Activated CD4-positive, alpha-beta T cell treated with anti-CD3 and anti-CD28 coated beads, Interleukin-2, amount 50 U/mL, for 4 hours (primary cell): ENCODE measurements around the gene SPTBN5.

Source experiments
- DNase-seq, 2 experiments: peaks; one replicate each; pipeline ENCODE4 v3.0.0-alpha.2; 2020

SPTBN5 gene

DNA sequence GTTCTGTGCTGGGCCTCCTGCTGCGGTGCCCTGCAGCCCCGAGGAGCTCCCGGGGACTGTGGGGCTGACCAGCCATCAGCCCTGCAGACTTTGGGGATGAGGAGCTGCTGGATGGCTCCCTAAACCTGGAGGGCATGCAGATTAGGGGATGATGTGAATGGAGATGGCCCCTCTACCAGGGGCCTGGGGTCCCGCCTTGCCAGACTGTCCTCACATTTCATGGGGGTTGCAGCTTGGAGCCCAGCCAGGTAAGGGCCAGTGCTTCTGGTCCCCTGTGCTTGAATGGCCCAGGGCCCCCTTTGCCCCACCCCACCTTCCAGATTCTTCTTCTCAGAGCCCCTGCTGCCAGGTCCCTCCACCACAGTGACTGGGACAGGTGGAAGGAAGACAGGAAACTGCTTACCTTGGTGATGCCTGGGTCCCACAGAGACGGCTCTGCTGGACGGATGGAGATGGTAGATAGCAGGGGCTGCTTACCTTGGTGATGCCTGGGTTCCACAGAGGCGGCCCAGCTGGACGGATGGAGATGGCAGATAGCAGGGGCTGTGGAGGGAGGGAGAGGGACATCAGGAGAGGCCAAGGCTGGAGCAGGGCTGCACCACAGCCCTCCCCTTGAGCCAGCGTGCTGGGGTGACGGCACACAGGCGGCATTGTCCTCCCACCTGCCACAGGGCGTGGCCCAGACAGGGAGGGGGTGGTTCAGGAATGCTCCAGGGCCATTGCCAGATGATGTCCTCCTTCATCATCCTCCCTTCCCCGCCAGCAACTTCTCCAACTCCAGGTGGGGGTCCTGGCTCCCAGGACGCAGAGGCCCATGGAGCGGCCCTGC lies at the start of gene SPTBN5:
Gene SPTBN5, minus strand, starts transcription at position 632 of the 829 bp plus-strand sequence. Its CDS starts 556 bp downstream, at position 76.
- DNase-seq: no peak

DNA sequence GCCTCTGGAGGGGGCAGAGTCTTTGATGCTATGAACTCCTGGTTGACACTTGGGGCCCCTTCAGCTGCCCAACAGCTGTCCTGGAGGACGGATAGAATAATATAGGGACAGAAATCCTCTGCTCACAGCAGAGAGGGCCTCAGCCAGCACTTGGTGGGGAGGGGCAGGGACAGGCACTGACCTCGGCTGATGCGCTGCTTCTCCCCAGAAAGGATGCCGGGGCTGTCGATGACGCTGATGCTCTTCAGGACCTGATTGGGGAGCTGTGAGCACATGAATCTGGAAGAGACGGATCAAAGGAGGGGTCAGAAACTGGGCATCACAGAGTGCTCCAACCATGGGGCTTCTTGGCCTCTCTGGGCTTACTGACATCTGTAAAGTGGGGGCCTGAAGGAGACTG lies 49.0 kb upstream of the SPTBN5 start:
- DNase-seq: no peak

DNA sequence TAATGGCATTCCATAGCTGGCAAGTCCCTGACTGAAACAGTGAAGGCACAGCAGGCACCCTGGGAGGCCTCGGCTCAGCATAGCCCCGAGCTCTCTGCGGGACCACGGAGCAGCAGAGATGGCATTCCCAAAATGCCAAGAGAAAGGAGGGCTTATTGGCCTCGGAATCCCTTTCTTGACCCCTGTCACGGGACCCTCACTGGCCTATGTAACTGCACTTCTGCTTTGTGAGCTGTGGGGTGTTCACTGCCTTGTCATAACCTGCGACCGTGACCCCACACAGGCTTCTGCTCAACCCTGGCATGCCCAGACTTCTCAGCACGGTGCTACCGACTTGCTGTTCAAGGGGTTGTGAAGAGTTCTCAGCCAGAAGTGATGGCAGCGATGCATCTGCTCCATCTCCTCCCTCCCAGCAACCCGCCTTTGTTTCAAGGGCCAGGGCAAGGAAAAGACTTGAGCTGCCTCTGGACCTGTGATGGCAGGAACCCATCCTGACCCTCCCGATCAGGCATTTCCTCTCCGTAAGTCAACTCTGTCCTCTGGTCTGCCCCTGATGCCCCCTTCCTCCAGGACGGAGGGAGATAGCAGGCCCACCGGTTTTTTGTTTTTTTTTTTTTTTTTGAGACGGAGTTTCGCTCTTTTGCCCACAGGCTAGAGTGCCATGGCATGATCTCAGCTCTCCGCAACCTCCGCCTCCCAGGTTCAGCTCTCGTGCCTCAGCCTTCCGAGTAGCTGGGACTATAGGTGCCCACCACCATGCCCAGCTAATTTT lies 48.0 kb upstream of the SPTBN5 start:
- no peak for DNase-seq

DNA sequence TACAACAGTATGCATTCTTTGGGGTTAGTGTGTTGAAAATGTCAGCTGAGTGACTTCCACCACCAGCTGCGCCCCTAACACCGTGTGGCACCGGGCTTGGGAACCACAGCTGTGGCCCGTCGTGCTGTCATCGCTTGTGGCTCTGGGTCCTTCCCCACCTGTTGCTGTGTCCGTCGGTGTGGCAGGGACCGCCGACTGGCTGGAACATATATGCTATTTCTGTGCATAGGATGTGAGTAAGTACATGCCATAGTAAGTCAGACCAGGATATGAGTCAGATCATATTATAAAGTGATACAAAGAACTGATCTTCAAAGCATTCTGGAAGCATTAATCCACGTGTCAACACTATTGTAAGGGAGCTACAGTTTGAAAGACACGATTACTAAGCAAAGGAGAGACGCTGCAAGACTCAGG lies 46.6 kb upstream of the SPTBN5 start:
- peak; percentile 31 to 37 for DNase-seq

DNA sequence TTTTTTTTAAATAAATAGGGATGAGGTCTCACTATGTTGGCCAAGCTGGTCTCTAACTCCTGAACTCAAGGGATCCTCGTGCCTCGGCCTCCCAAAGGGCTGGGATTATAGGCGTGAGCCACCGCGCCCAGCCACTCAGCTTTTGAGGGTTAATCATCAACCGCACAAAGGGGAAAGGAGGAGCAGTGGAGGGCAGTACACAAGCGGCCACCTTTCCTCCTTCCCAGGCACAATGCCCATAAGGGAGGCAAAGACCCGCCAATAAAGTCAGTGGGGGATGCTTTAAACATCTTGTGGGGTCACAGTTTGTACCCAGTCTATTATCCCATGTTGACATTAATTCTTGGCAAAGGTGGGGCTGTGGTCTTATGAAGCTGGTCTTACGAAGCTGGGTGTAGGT lies 46.1 kb upstream of the SPTBN5 start:
- DNase-seq: no peak

DNA sequence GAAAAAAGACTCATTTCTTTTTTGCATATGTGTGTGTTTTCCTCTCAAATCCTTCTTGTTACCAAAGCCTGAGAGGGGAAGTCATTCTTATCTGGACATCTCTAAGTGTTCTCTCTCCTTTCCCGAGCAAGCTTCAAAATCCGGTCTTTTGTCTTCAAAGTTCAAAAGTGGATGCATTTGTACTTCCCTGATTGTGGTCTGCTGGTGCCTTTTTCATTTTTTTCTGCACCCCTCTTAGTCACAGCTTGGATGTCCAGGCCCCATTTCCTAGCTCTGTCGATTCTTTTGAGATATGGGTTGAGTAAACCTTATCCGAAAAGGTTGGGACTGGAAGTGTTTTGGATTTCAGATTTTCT lies 43.7 kb upstream of the SPTBN5 start:
- no peak for DNase-seq

DNA sequence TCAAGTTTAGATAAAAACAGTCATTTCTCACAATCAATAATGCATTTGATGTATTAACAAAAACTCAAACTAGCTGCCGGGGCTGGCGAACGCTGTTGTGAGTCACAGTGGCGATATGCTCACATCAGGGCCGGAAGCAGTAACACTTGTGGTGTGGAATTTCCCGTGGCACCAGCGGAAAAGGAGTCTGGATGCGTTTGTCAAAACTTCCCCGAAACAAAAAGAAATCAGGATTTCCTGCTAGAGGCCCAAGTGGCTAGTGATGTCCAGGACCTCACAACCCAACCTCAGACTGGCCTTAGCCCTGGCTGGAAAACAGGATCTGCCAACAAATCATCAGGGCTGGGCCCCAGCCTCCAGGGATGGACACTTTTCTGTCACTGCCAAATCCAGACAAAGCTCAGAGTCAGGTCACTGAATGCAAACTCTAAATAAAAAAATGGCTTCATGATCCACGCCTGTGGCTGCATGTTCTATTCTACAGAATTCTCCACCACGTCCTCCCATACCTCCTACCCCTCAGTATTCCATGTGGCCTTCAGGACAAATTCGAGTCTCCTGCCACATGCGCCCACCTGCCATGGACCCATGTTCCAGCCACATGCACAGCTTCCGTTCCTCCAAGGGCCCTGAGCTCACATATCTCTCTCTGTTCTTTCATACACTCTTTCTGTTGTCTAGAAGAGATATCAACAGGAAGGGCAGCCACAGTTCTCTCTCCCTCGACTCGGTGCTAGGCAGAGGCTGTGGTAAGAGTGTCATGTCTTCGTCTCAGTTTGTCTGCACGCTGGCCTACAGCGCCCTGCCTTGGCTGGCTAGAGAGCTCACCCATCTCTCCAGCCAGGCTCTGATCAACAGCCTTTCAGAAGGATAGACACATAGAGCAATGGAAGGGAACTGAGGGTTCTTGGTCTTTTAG lies 43.1 kb upstream of the SPTBN5 start:
- peak; percentile 79 for DNase-seq

DNA sequence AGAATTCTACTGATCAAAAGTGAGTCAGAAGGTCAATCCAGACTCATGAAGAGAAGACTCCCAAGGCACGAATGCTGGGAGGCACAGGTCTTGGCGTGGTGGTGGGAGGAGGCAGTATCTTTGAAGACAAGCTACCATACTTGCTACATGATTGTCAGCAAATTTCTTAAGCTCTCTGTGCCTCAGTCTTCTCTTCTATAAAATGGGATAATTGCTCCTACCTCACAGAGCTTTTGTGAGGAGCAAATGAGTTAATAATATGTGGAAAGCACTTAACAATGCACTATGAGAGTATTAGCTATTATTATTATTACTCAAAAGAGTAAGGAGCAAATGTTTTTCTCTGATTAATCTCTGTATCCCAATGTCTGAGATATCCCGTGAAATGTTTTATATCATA lies 42.3 kb upstream of the SPTBN5 start:
- DNase-seq: no peak

DNA sequence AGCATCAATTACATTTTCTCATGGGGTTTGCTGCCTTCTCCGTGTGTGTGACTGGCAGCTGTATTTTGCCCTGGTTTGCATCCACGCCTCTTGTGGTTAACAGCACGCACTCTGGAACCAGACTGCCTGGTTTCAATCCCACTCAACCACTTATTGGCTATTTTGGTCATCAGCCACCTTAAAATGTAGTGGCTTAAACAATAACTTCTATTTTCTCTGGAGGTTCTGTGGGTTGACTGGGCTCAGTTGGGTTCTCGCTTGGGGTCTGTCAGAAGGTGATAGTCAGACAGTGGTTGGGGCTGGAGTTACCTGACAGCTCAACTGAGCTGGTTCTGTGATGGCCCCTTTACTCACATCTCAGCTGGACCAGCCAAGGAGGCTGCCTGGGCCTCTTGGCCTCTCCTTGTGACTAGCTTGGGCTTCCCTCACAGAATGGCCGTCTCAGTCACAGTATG lies 41.7 kb upstream of the SPTBN5 start:
- no peak for DNase-seq

DNA sequence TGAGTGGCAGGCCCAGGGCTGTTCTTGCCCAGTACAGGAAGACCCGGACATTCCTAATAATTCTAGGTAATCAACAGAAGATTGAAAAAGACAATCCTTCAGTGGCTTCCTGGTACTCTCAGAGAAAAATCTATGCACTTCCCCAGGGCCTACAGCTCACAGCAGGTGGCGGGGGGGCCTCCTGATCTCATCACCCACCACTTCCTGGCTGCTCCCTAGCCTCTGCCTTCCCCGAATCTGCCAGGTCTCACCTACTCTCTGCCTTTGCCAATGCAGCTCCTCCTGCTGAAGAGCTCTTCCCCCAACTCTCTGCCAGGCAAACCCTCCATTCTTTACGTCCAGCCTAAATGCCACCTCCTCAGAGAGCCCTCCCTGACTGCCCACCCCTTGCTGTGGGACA lies 41.0 kb upstream of the SPTBN5 start:
- peak; percentile 74 for DNase-seq

DNA sequence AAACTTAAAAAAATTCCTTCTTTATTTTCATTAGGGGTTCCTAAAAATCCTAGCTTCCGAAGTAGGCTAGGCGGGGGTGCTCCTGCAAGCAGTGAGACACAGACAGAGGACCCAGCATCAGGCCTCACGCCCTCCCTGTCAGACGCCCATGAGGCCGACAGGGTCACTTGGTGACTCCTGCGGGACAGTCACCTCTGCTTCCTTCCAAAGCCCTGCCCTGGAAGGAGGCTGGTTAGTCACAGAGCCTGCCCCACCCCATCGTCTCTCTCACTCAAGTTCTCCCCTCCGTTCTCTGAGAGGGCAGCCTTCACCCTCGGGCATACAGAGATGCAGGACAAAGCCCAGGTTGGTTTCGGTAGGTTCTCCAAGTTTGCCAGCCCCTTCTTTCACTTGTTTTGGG lies 39.9 kb upstream of the SPTBN5 start:
- DNase-seq: no peak

DNA sequence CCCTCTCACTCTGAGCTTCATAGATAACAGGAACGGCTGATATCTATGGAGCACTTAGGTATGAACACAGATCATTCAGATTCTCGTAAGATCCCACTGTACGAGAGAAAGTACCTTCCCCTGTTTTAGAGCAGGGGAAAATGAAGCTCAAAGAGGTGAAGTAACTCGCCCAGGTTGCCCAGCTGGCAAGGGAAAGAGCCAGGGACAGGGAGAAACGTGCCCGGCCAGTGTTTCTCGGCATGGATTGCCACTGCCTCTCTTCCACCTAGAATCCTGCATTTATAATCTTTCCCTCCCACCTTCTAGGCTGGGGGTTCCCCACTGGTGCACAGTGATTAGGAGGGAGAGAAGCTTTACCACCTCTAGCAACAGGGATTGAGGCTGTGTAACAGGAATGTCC lies 39.5 kb upstream of the SPTBN5 start:
- DNase-seq: no peak

DNA sequence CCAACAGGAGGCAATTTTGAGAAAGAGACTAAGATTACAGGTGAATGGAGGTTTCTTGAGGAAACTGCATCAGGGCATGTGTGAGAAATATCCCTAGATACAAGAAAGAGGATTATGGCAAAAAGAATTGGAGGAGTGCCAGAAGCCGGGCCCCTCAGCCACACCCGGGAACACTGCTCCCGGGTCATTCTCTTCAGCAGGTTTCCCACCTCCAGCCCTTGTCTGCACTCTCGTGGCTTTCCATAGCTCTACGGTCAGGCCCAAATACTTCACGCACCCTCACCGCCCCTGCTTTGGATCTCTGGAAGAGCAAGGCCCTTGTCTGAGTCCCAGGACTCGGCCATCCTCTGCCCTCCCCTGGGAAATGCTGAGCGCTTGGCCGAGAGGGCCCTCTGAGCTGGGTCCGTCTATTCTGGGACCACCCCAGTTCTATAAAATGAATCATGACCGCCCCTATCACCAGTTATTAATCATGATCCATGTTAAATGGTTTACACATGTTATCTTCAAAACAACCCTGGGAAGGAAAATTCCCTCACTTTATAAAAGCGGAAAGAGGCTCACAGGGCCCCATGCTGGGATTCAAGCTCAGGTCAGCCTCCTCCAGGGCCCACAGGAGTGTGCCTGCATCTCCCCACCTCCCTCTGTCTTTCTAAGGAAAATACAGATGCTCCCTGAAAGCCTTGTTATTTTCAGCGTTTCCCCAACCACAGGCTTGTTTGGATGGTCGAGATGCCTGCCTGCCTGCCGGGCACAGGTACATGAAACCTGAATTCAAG lies 38.8 kb upstream of the SPTBN5 start:
- DNase-seq: no peak

DNA sequence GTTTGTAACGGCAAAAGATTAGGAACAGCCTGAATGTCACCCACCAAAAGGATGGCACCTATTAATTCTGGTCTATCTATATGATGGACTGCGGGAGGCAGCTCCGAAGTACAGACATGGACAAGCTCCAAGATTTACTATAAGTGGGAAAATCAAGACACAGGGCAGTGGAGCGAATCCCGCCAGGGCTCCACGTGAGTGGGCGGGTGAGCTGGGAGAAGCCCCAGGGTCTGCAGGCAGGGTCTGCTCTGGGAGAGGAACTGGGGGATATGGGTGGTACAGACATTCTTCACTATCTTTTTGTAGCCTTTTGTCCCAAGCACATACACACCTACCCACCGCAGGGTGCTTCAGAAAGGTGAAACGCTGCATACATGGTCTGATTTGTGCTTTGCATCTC lies 38.2 kb upstream of the SPTBN5 start:
- no peak for DNase-seq

DNA sequence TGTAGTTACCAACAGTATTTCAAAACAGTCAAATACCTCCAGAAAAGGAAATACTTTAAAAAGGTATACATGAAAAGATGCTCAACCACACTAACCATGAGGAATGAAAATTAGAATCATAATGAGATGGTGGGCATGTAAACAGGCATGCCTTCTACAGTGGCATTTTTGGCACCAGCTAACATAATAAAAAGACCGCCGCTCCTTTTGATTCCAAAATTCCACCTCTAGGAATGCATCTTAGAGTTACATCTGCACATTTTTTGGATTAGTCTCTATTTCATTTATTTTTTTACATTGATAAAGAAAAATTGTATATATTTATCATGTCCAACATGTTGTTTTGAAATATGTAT lies 37.0 kb upstream of the SPTBN5 start:
- no peak for DNase-seq

DNA sequence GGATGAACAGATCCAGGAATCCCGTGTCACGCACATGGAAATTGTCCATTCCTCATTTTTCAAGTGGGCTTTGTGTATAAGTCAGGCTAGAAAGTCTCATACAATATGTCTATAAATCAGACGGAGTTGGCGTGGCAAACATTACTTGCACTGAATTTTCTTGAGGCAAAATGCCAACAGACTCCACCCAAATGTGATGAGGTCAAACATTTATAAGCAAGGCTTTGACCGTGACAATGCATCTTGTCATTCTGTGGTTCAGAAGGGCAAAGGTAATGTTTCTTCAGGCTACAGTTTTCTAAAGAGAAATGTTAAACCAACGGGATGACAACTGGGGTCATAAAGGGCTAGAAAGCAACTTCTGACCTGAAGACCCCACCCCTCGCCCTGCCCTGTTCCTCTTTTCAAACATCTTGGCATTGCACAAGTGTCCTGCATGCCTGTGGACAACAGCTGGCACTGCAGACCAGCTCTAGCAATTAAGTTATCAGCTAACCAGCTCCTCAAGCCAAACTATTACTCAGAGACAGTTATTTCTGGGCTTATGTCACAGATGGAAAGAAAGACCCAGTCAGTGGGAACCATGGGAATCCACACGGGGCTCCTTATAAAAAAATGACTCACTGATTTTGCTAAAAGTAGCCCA lies 36.5 kb upstream of the SPTBN5 start:
- DNase-seq: no peak

DNA sequence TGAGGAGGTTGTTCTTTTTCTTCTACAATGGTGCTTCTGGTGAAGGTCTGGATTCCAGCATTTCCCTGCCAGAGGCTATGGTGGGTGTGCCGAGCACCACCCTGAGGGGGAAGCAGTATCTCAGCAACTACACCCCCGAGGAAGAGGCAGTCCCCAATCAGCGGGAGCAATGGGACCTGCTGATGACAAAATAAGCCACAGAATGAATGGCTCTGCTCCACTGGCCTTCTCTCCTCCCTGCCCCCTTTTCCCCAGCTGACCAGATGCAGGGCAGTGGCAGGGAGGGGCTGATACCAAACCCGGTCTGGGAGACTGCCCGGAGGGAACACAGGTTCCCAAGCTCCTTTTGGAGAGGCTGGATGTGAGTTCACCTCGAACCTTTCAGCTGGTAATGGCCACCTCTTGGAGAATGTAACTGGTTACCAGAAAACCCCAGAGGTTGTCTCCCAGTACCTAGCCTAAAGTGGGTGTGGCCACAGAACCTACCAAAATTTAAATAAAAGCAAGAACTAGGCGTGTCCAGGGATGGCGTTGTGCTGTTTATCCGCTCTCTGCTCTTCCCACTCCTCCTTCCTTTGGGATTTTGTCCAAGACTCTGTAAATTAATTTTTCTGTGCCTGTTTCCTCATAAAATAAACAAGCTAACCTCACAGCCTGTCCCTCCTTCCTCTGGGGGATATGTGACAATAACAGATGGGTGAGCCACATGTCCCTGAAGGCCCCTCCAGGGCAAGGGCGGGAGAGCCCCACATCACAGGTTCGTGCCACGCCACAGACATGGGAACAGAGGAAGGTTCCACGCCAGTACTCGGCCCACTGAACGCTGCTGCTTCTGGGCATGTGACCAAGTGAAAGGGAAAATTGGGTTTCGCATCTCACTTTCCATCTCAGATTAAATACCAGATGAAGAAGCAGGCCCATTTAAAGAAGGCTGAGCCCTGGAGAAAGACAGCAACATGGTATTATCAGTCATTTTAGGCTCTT lies 35.1 kb upstream of the SPTBN5 start:
- DNase-seq: no peak

DNA sequence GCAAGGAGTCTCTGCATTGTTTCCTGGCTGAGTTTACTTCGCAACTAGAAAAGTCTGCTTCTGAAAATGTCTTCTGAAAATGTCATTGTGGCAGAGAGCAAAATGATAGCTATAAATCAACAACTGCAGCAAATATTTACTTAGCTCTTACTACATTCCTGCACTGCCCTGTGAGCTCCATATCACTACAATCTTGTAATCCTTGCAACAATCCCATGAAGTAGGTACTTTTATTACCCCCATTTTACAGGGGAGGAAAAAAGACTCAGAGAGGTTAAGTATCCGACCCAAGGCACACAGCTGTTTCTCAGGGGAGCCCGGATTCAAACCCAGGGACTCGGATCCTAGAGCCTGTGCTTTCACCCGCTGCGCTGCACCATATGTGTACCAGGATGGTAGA lies 34.2 kb upstream of the SPTBN5 start:
- no peak for DNase-seq

DNA sequence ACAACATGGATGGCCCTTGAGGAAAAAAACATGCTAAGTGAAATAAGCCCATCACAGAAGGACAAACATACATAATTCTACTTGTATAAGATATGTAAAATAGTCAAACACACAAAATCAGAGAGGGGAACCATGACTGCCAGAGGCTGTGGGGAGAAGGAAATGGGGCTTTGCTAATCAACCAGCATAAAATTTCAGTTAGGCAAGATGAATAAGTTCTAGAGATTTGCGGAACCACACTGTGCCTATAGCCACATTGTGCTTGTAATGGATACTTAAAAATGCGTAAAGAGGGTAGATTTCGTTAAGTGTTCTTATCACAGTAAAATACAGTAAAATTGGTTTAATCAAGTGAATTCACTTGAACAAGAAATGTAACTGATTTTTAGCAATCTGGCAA lies 33.7 kb upstream of the SPTBN5 start:
- no peak for DNase-seq

DNA sequence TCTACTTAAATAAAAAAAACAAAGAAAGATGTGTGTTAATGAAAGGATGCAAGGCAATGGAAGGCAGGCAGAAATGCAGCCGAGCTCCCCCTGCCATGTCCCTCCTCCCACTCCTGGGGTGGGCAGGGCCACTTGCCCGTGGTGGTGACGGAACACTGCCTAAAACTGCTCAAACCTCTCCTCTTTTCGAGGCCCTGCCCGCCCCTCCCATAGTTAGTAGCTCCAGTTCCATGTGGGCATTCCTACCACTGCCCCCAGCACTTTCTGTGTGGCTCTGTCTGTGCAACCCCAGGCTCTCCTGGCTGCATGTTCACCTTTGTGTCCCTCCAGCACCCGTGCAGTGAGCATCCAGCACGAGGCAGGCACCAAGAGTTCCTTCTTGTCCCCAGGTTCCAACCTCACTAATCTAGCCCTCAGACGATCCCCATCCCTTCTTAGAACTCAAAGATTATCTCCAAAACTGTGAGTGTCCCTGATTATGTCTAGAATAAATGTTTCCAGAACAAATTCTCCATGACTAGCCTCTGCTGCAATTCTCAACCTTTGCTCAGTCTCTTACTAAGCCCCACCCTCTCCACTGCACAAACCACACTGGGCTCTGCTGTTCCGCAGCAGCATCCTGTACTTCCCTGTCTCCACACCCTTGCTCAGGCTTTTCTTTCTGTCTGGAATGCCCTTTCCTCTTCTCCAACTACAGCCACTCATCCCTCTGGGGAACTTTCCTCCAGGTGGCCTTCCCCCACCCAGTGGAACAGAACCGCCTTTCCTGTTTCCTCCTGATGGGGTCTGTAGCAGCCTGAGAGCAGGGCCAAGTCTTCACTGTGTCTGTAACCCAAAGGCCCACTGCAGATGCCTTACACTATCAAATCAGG lies 32.6 kb upstream of the SPTBN5 start:
- DNase-seq: no peak
